Right lobe of liver (tissue), 4 donors: Measurements from ENCODE around the gene SLC13A1.

Source experiments
- CTCF ChIP-seq, 4 donors: fragments of 200-600 bp in 3 of 4; fragments of 450-650 bp in 1 of 4; IDR thresholded peaks; one replicate each; pipeline versions ENCODE4 v1.5.1 to v1.8.0; 2016 to 2022; ENCODE audit warnings: antibody characterized with exemption in 4 of 4, mild to moderate bottlenecking in 2 of 4
- POLR2A ChIP-seq: fragments of 450-650 bp; IDR thresholded peaks from one replicate; pipeline ENCODE4 v1.6.1; 2017; ENCODE audit warnings: antibody characterized with exemption, mild to moderate bottlenecking
- donor health status: DM: no; HTN: no; CAD: no.
- donor health status: DM: no; HTN: no; CAD: no.
- donor health status: DM: no; HTN: yes; CAD: no.

GRCh38 chr7:123241809-123242208, 42.0 kb upstream of the SLC13A1 start:
- TF ChIP-seq CTCF (IDR thresholded peaks at IDR 0.05) (no peak), POLR2A (no peak)
